IPS DF 6.9 (cell line): ENCODE data around the gene WHRN.
A peak's percentile ranks its signal among the peaks of the same experiment; 100 is the strongest.

Experiments used
- DNase-seq: peaks from one replicate; pipeline ENCODE4 v3.0.0-alpha.2; 2013; ENCODE audit warnings: low read depth, low spot score
- H3K27ac ChIP-seq: one replicate; pipeline ENCODE4 v1.5.1; 2013; ENCODE audit warnings: low read length, control low read depth
- H3K27me3 ChIP-seq: 2 replicates; pipeline ENCODE4 v1.6.1; 2013; ENCODE audit warnings: mild to moderate bottlenecking, low read length; ENCODE audit not compliant: control insufficient read depth, insufficient read depth
- H3K36me3 ChIP-seq: 2 replicates; pipeline ENCODE4 v1.6.1; 2013; ENCODE audit warnings: low read length; ENCODE audit not compliant: control insufficient read depth, insufficient read depth
- H3K4me1 ChIP-seq: 2 replicates; pipeline ENCODE4 v1.6.1; 2013; ENCODE audit warnings: low read length; ENCODE audit not compliant: control insufficient read depth, insufficient read depth
- H3K4me3 ChIP-seq: 2 replicates; pipeline ENCODE4 v1.5.1; 2013; ENCODE audit warnings: mild to moderate bottlenecking, low read length
- H3K9me3 ChIP-seq: 2 replicates; pipeline ENCODE4 v1.6.1; 2013; ENCODE audit warnings: low read length, inconsistent platforms; ENCODE audit not compliant: control insufficient read depth, insufficient read depth
- WGBS: extraction: QIAGEN DNeasy Blood & Tissue Kit; methylation state at CpG from one replicate; pipeline ENCODE4 v1.1.7; 2013; ENCODE audit warnings: mixed read lengths, missing lambda C conversion rate; ENCODE audit not compliant: insufficient read length, insufficient coverage; 5-methylcytosine and 5-hydroxymethylcytosine counted together

Gene WHRN

DNA sequence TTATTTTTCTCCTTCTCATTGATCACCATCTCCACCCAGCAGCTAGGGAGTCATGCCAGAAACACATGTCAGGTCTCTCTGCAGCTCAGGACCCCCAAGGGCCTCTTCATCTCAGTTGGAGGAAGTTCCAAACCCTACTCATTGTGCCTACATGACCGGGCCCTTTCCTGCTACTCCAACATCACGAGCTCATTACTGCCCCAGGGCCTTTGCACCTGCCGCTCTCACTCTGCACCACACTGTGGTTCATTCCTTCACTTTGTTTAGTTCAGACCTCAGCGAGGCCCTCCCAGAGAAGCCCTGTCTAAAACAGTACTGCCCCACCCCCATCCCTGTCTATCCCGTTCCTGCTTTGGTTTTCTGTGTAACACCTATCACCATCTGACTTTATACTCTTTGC, 95.4 kb downstream of the WHRN start:
- Histone ChIP-seq H3K36me3 (no peaks in the 10 kb centered on the region), H3K27me3 (no peaks in the 10 kb centered on the region), H3K4me1 (peaks cover 7% of the 10 kb centered on the region; the same call in 1 of the 2 replicates), H3K9me3 (no peaks in the 10 kb centered on the region), H3K4me3 (no peak overlapping the region), H3K27ac (no peak overlapping the region)
- DNase-seq = no peak
- no CpG with 5 or more reads among the region's 5 CpGs for WGBS

DNA sequence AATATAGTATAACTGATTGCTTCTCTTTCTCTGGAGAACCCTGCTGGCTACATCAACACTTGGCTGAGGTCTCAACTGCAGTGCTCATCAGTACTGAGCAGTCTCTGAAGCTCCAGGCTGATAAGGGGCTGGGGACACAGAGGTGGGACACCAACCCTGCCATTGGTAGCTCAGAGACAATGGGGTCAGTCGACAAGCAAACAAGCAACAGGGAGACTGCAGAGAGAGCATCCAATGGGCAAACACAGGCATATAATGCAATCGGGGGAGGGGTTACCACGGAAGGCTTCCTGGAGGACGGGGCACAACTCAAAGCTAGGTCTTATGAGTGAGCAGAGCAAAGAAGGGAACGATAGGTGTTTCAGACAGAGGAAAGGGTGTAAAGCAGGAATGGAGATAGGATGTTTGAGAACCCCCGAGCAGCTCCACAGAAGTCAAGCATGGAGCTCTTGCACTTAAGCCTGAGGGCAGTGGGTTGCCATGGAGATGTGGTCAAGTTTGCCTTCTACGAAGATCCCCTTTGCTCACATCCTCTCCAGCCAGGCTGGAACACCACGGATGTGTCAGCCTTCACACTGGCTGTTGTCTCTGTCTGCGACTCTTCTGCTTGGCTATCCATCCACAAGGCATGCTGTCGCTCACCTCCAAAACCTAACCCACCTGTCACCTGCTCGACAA, 96.0 kb downstream of the WHRN start:
- no CpG with 5 or more reads among the region's 11 CpGs for WGBS
- H3K4me1 ChIP-seq = peaks cover 6% of the 10 kb centered on the region; the same call in 1 of the 2 replicates
- H3K27me3 ChIP-seq = no peaks in the 10 kb centered on the region
- H3K4me3 ChIP-seq = no peak overlapping the region
- H3K27ac ChIP-seq = no peak overlapping the region
- H3K9me3 ChIP-seq = no peaks in the 10 kb centered on the region
- no peaks in the 10 kb centered on the region for H3K36me3 ChIP-seq
- DNase-seq = no peak

DNA sequence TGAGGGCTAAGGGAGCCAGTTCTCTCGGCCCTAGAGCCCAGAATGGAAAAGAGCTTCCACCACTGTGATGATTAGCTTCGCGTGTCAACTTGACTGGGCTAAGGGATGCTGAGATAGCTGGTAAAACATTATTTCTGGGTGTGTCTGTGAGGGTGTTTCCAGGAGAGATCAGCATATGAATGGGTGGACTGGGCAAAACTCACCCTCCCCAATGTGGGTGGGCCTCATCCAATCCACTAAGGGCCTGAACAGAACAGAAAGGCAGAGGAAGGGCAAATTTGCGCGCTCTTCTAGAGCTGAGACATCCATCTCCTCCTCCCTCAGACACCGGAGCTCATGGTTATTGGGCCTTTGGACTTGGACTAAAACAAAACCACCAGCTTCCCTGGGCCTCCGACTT, 96.6 kb downstream of the WHRN start:
- no CpG with 5 or more reads among the region's 7 CpGs for WGBS
- Histone ChIP-seq H3K27ac (no peak overlapping the region), H3K27me3 (no peaks in the 10 kb centered on the region), H3K9me3 (no peaks in the 10 kb centered on the region), H3K4me1 (peaks cover 6% of the 10 kb centered on the region), H3K36me3 (no peaks in the 10 kb centered on the region), H3K4me3 (no peak overlapping the region)
- no peak for DNase-seq

DNA sequence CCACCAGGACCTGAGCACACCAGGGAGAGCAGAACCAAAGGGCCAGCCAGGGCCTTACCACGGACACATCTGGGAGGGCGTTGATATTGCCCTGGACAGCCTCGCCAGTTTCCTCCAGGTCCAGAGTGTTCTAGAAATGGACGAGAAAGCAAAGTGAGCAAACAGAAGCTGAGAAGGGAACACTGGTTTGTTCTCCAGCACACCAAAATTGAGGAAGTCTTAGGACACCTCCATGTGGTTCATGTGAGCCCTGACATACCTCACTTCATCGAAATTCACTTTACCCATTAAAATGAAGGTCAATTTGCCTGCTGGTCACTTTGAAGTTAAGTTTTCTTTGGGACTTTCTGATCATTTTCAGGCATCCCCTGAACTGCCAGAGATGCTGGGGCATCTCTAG, 97.4 kb downstream of the WHRN start:
- Histone ChIP-seq H3K4me1 (peaks cover 6% of the 10 kb centered on the region), H3K27me3 (no peaks in the 10 kb centered on the region), H3K4me3 (no peak overlapping the region), H3K27ac (no peak overlapping the region), H3K9me3 (no peaks in the 10 kb centered on the region), H3K36me3 (no peaks in the 10 kb centered on the region)
- no CpG with 5 or more reads among the region's 5 CpGs for WGBS
- no peak for DNase-seq

DNA sequence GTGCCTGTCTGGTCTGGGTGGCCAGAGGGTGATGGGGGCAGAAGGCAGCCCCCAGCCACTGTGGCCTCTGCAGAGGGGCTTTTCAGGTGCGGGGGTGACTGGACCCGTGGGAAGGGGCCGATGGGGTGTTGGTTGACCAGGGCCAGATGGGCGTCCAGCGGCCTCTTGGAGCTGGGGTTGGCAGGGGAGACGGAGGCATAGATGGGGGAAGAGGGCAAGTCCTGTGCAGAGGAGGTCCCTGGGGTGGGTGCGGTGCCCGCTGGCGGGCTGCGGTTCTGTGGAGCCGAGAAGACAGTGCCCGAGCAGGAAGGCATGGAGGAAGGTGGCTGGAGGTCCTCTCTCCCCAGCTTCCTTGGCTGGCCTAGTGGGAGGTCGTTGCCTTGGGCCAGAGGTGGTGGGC, 98.8 kb downstream of the WHRN start:
- Histone ChIP-seq H3K27ac (no peak overlapping the region), H3K4me1 (peaks cover 6% of the 10 kb centered on the region), H3K4me3 (no peak overlapping the region), H3K9me3 (no peaks in the 10 kb centered on the region), H3K36me3 (no peaks in the 10 kb centered on the region), H3K27me3 (no peaks in the 10 kb centered on the region)
- WGBS = no CpG with 5 or more reads among the region's 13 CpGs
- DNase-seq = no peak

DNA sequence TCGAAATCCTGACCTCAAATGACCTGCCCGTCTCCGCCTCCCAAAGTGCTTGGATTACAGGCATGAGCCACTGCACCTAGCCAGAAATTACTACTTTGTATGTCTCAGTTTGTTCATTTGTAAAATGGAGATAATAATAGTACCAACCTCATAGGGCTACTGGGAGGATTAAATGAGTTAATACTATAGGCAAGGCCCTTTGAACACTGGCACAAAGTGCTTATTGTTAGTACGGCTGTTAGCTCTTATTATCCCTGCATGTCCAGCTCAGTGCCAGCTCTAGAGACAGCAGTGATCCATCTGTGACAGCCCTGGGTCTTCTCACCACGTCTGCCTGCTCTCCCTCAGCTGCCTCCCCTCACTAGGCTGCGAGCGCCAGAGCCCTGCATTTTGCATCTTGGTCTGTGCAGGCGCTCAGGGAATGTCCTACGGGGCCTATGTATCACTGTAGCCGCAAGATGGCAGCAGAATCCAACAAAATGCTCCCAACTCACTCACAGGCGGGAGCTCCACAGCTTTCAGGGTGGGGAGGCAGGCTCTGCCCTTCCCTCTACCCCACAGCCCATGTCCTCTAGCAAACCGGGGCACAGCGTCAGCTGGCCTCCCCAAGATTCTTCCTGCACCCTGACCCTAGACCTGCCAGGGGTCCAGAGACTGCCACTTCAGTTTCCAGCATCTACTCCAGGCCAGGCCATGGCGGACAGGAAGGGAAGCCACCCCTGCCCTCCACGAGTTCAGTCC, 99.8 kb downstream of the WHRN start:
- no peak overlapping the region for H3K27ac ChIP-seq
- no peaks in the 10 kb centered on the region for H3K27me3 ChIP-seq
- no peaks in the 10 kb centered on the region for H3K9me3 ChIP-seq
- peaks cover 6% of the 10 kb centered on the region for H3K4me1 ChIP-seq
- H3K36me3 ChIP-seq = no peaks in the 10 kb centered on the region
- WGBS = no CpG with 5 or more reads among the region's 15 CpGs
- peak; percentile 77 for DNase-seq
- H3K4me3 ChIP-seq = no peak overlapping the region

DNA sequence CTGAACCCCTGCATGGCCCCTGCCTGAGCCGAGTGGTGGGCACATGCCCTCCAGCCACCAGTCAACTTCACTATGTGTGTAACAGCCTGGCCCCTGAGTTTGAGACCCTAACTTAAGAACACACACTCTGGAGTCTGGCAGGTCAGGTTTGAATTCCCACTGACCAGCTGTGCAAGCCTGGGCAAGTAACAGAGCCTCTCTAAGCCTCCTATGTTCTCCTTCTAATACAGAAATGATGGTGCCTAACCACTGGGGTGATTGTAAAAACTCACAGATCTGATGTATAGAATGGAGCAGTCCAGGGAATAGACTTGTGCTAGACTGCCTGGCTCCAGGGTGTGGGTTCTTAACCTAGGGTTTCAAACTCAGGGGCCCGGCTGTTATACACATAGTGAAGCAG, 100.7 kb downstream of the WHRN start:
- H3K9me3 ChIP-seq = no peaks in the 10 kb centered on the region
- H3K27ac ChIP-seq = no peak overlapping the region
- H3K4me3 ChIP-seq = no peak overlapping the region
- H3K27me3 ChIP-seq = no peaks in the 10 kb centered on the region
- WGBS = no CpG with 5 or more reads among the region's 2 CpGs
- H3K4me1 ChIP-seq = peaks cover 5% of the 10 kb centered on the region
- no peak for DNase-seq
- H3K36me3 ChIP-seq = no peaks in the 10 kb centered on the region

DNA sequence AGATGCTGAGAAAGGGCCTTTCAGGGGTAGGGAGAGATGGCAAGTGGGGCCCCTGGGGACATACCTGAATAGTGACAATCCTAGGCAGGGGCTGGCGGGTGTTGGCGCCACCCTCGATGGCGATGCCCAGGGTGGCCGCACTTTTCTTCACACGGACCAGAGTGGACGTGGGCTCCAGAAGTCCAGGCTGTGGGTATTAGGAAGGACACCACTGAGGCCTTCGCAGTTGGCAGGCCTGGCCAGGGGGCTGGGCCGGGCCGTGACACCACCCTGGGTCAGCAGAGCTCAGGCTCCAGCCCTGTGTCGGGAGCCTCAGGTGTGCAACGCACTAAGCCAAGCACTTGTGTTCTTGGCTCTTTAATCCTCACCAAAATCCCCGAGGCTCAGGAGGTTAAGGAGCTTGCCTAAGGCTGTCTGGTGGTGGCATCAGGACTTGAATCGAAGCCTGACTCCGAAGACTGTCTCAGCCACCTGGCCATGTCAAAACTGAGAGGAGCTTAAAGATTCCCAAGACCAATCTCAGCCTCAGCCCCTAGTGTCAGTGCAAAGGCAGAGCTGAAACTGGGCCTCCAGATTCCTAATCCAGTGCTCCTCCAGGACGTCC, 102.0 kb downstream of the WHRN start:
- Histone ChIP-seq H3K9me3 (no peaks in the 10 kb centered on the region), H3K36me3 (no peaks in the 10 kb centered on the region), H3K27ac (no peak overlapping the region), H3K27me3 (no peaks in the 10 kb centered on the region), H3K4me3 (no peak overlapping the region), H3K4me1 (no peaks in the 10 kb centered on the region; the same call in 1 of the 2 replicates)
- no peak for DNase-seq
- WGBS = no CpG with 5 or more reads among the region's 16 CpGs

DNA sequence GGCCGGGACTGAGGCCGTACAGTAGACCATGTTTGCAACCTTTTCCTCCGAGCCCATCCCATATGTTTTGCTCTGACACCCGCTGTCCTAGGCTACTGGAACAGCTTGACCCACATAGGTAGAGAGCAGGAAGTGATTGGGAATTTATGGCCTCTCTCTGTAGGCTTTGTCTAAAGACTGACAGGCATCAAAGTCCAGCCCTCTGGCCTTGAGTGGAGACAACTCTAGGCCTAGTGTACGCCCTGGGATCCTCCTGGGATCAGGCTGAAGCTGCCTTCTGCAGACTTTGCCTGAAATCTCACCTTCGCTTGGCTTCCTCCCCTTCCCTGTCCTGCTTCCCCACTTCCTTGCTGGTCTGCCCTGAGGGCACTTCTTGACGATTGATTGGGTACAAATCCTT, 103.9 kb downstream of the WHRN start:
- Histone ChIP-seq H3K4me3 (no peak overlapping the region), H3K27me3 (no peaks in the 10 kb centered on the region), H3K9me3 (no peaks in the 10 kb centered on the region), H3K4me1 (peaks cover 3% of the 10 kb centered on the region; the same call in 1 of the 2 replicates), H3K27ac (no peak overlapping the region), H3K36me3 (no peaks in the 10 kb centered on the region)
- WGBS = no CpG with 5 or more reads among the region's 7 CpGs
- no peak for DNase-seq

DNA sequence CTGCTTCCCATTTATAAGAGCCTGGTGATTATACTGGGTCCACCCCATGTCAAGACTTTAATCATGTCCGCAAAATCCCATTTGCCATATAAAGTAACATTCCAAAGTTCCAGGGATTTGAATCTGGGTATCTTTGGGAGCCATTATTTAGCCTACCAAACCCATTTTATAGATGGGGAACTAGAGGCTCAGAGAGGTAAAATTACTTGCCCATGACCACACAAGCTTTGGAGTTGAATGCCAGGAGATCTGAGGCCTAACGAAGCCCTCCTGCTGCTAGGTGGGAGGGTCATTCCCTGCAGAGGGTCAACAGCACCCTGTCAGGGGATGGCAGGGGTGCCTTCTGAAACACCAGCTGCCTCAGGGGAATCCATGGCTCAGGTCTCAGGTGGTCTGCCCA, 104.5 kb downstream of the WHRN start:
- no peaks in the 10 kb centered on the region for H3K36me3 ChIP-seq
- no peak overlapping the region for H3K4me3 ChIP-seq
- WGBS = no CpG with 5 or more reads among the region's 2 CpGs
- no peaks in the 10 kb centered on the region for H3K9me3 ChIP-seq
- DNase-seq = no peak
- peaks cover 3% of the 10 kb centered on the region; the same call in 1 of the 2 replicates for H3K4me1 ChIP-seq
- no peaks in the 10 kb centered on the region for H3K27me3 ChIP-seq
- no peak overlapping the region for H3K27ac ChIP-seq
